Measurements from ENCODE around the gene BUD23.

DNA sequence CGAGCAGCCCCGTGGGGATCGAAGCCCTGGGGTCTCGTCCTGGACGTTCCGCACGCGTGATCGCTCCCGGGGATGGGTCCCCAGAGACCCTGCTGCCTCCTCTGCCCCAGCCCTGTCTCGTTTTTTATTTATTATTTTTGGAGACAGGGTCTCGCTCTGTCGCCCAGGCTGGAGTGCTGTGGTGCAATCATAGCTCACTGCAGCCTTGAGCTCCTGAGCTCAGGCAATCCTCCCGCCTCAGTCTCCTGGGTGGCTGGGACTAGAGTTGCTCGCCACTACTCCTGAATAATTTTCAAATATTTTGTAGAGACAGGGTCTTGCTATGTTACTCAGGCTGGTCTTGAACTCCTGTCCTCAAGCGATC, 36.4 kb downstream of the BUD23 start:
- TF ChIP-seq, protein P1, sequence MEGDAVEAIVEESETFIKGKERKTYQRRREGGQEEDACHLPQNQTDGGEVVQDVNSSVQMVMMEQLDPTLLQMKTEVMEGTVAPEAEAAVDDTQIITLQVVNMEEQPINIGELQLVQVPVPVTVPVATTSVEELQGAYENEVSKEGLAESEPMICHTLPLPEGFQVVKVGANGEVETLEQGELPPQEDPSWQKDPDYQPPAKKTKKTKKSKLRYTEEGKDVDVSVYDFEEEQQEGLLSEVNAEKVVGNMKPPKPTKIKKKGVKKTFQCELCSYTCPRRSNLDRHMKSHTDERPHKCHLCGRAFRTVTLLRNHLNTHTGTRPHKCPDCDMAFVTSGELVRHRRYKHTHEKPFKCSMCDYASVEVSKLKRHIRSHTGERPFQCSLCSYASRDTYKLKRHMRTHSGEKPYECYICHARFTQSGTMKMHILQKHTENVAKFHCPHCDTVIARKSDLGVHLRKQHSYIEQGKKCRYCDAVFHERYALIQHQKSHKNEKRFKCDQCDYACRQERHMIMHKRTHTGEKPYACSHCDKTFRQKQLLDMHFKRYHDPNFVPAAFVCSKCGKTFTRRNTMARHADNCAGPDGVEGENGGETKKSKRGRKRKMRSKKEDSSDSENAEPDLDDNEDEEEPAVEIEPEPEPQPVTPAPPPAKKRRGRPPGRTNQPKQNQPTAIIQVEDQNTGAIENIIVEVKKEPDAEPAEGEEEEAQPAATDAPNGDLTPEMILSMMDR (IDR thresholded peaks at IDR 0.05): no peak
- no peak for TF ChIP-seq SIN3A (IDR thresholded peaks at IDR 0.05; ENCODE audit: borderline replicate concordance, insufficient read depth, low read depth, low read length)
- TF ChIP-seq POLR2AphosphoS5 (IDR thresholded peaks at IDR 0.05; ENCODE audit: low read depth, low read length): no peak

All from Panc1 (cell line).